Right lobe of liver (tissue), 6 donors: ENCODE data around the gene PCSK2. TPM values are rescaled to one million over a fixed set of nuclear protein-coding genes. Genes with fewer than 3 reads are reported as not detected.

ENCODE experiments used
- ATAC-seq, 4 donors: fragments of 200-7000 bp; cut with Tn5 transposase; one replicate each; pipeline ENCODE4 v1.9.1; 2020; ENCODE audit warnings: mild to moderate bottlenecking in 4 of 4, moderate library complexity in 4 of 4
- DNase-seq, 3 donors: peaks; one replicate each; pipeline ENCODE4 v3.0.0-alpha.2; 2020
- H3K27ac ChIP-seq, 3 donors: fragments of 200-600 bp; one replicate each; pipeline ENCODE4 v1.8.0; 2022
- H3K27me3 ChIP-seq, 2 donors: fragments of 200-600 bp; one replicate each; pipeline ENCODE4 v1.8.0; 2022
- H3K36me3 ChIP-seq, 4 donors: fragments of 200-600 bp; sonication (generic) in 1 of 4; one replicate each; pipeline versions ENCODE4 v1.5.1 to v1.8.0; 2017 to 2022; ENCODE audit warnings: control low read depth in 1 of 4
- H3K4me1 ChIP-seq, 4 donors: fragments of 200-600 bp; sonication (generic) in 1 of 4; one replicate each; pipeline versions ENCODE4 v1.5.1 to v1.8.0; 2017 to 2022; ENCODE audit warnings: control low read depth in 1 of 4
- H3K4me3 ChIP-seq, 3 donors: fragments of 200-600 bp; one replicate each; pipeline ENCODE4 v1.8.0; 2022
- H3K9me3 ChIP-seq, 4 donors: fragments of 200-600 bp; sonication (generic) in 1 of 4; one replicate each; pipeline versions ENCODE4 v1.5.1 to v1.8.0; 2017 to 2022; ENCODE audit warnings: control low read depth in 1 of 4
- POLR2A ChIP-seq: fragments of 450-650 bp; IDR thresholded peaks from one replicate; pipeline ENCODE4 v1.6.1; 2017; ENCODE audit warnings: antibody characterized with exemption, mild to moderate bottlenecking
- WGBS: methylation state at CpG from one replicate; pipeline ENCODE4 v1.1.6; 2018; ENCODE audit warnings: low coverage, low lambda C conversion rate; ENCODE audit not compliant: insufficient coverage; ENCODE audit errors: missing lambda C conversion rate; 5-methylcytosine and 5-hydroxymethylcytosine counted together
- intact Hi-C, 2 donors: fragments of 100-400 bp; cut with DNase I; formaldehyde crosslinking; loops; one replicate each; pipeline versions ENCODE4 v1.11.2 to v1.14.1; 2022
- total RNA-seq, 6 experiments: library from RNA; depleted of rRNA in 2 of 6; stranded (reverse); fragments of >200 nt in 2 of 6; fragmentation: NEBNext Ultra II Directional in 3 of 6; extraction: Animal tissue kit (Norgen Biotek cat#: 25700) in 3 of 6; gene quantifications; one replicate each; pipeline versions ENCODE4 v1.1.0 to v1.2.4, GENCODE V29; 2016 to 2023
- TF ChIP-seq, protein P1 (sequence below), 4 donors: fragments of 200-600 bp in 3 of 4; fragments of 450-650 bp in 1 of 4; IDR thresholded peaks; one replicate each; pipeline versions ENCODE4 v1.5.1 to v1.8.0; 2016 to 2022; ENCODE audit warnings: antibody characterized with exemption in 4 of 4, mild to moderate bottlenecking in 2 of 4
- donor health status: DM: no; HTN: yes; CAD: no.
- donor health status: DM: no; HTN: no; CAD: no.
- donor health status: DM: no; HTN: no; CAD: no.
- donor health status: DM: no; HTN: yes; CAD: no.
- donor health status: DM: no; HTN: yes; CAD: no.

PCSK2 gene
- total RNA-seq, 6 experiments from 2014 or later: 0.04 to 0.13 TPM; not detected in 4

DNA sequence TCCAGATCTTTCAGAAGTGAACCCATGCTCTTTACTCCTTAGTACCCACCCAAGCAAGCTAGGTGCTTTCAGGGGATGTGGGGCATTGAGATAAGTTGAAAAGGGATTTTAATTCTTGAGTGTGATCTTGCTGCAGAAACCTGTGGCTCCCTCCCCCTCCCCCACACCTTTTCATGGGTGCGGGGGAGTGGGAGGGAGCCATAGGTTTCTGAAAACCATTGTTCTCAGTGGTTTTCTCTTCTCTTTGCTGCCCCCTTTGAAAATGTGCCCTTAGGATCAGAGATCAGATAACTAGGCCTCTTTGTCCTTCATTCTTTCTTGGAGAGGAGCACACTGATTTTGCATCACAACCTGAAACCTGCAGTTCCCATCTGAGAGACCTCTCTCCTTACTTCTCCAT, 2.4 kb downstream of the PCSK2 start:
- Histone ChIP-seq H3K36me3 (no peaks in the 10 kb centered on the region), H3K4me1 (no peaks in the 10 kb centered on the region), H3K9me3 (no peaks in the 10 kb centered on the region), H3K4me3 (no peak overlapping the region), H3K27me3 (peaks cover 0 to 5% of the 10 kb centered on the region in 2 donors), H3K27ac (no peak overlapping the region)
- no peak for TF ChIP-seq POLR2A
- TF ChIP-seq, protein P1, sequence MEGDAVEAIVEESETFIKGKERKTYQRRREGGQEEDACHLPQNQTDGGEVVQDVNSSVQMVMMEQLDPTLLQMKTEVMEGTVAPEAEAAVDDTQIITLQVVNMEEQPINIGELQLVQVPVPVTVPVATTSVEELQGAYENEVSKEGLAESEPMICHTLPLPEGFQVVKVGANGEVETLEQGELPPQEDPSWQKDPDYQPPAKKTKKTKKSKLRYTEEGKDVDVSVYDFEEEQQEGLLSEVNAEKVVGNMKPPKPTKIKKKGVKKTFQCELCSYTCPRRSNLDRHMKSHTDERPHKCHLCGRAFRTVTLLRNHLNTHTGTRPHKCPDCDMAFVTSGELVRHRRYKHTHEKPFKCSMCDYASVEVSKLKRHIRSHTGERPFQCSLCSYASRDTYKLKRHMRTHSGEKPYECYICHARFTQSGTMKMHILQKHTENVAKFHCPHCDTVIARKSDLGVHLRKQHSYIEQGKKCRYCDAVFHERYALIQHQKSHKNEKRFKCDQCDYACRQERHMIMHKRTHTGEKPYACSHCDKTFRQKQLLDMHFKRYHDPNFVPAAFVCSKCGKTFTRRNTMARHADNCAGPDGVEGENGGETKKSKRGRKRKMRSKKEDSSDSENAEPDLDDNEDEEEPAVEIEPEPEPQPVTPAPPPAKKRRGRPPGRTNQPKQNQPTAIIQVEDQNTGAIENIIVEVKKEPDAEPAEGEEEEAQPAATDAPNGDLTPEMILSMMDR (IDR thresholded peaks at IDR 0.05): no peak
- DNase-seq (no peak), ATAC-seq (no peak)
- 0% methylated on average over 1 of the region's 1 CpG for WGBS
- intact Hi-C loops: no loop called here

DNA sequence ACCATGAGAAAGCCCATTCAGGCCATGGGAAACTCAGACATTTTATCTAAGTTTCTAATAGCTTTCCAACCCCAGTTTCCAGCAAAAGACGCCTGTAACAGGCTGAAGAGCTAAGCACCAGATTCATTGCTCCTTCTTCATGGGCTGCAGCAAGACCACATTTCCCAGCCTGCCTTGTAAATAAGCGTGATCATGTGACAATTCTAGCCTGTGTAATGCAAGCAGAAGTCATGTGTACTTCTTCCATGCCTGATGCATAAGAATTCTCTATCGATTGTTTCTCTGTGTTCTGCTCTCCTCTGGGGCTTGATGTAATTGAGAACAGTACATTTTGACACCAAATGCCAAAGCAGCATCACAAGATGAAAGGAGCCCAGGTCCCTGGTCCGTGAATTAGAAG, 6.8 kb downstream of the PCSK2 start:
- intact Hi-C loops: no loop called here
- 46% methylated on average over 4 of the region's 4 CpGs for WGBS
- no peak for ATAC-seq

DNA sequence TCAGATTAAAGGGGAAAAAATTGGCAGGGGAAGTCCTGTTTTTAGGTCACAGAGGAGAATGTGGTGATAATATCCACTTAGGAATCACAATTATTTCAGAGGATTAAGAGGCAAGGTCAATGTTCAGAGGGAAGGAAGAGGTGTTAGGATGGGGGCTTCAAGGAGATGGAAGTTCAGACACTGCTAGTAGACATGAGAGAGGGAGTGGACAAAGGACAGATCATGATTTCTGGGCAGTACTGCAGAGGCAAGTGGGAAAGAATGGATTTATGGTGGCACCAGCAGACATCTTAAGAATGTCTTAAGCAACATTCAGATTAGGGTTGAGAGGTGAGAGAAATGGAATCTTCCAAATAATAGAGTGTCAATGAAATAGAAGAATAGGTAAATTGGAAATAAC, 9.9 kb downstream of the PCSK2 start:
- Histone ChIP-seq H3K36me3 (no peaks in the 10 kb centered on the region), H3K9me3 (no peaks in the 10 kb centered on the region), H3K27ac (no peak overlapping the region), H3K4me1 (no peaks in the 10 kb centered on the region), H3K27me3 (no peaks in the 10 kb centered on the region), H3K4me3 (no peak overlapping the region)
- ATAC-seq (no peak), DNase-seq (no peak)
- TF ChIP-seq, protein P1 (IDR thresholded peaks at IDR 0.05): no peak
- no peak for TF ChIP-seq POLR2A
- intact Hi-C loops: no loop called here

More for the DNA sequence above, 6.8 kb downstream of the PCSK2 start:
- no peak for DNase-seq
- H3K36me3 ChIP-seq: no peaks in the 10 kb centered on the region
- H3K4me1 ChIP-seq: no peaks in the 10 kb centered on the region
- no peaks in the 10 kb centered on the region for H3K9me3 ChIP-seq
- no peak for TF ChIP-seq POLR2A
- TF ChIP-seq, protein P1 (IDR thresholded peaks at IDR 0.05): no peak
- no peaks in the 10 kb centered on the region for H3K27me3 ChIP-seq
- no peak overlapping the region for H3K27ac ChIP-seq
- H3K4me3 ChIP-seq: no peak overlapping the region

DNA sequence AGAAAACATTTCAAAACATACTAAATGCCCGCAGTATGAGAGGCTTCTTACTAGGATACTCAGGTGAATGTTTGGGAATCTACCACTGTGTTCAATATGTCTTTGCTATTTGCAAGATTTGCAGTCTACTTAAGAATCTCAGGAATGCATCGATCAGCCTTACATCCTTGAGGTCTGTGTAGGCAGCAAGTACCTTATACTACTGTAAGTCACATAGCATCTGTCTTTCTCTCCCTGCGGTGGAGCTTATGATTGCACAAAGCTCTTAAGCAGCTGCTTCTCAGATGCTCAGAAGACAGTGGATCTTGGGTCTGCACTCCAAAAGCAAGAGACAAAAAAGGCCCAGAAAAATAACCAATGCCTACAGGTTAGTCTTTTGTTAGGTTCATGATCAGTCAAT, 21.4 kb downstream of the PCSK2 start:
- H3K27me3 ChIP-seq: no peaks in the 10 kb centered on the region
- H3K36me3 ChIP-seq: no peaks in the 10 kb centered on the region
- H3K4me1 ChIP-seq: no peaks in the 10 kb centered on the region
- no peak for ATAC-seq
- intact Hi-C loops: no loop called here
- DNase-seq: no peak
- no peak overlapping the region for H3K27ac ChIP-seq
- 52% methylated on average over 3 of the region's 3 CpGs for WGBS
- TF ChIP-seq, protein P1 (IDR thresholded peaks at IDR 0.05): no peak
- TF ChIP-seq POLR2A: no peak
- no peak overlapping the region for H3K4me3 ChIP-seq
- no peaks in the 10 kb centered on the region for H3K9me3 ChIP-seq

DNA sequence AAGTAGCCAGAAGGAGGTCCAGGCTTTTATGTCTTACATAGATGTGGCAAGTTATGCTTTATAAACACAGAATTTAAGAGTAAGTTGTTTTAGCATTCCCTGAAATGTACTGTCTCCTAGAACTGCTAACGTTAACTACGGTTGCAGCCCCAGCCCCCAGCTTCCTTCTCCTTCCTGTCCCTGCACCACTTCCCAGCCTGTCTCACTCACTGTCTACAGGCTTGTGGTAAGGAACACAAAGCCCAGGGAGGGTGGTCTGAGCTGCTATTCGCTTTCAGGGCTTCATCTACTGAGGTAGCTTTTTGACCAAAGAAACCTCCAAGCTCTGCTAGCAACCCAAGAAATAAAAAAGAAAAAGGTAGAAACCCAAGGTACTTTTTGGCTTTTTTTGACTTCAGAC, 35.9 kb downstream of the PCSK2 start:
- ATAC-seq (no peak), DNase-seq (no peak)
- 8% methylated on average over 3 of the region's 3 CpGs for WGBS
- TF ChIP-seq, protein P1 (IDR thresholded peaks at IDR 0.05): no peak
- TF ChIP-seq POLR2A: no peak
- Histone ChIP-seq H3K27me3 (no peaks in the 10 kb centered on the region), H3K4me1 (no peaks in the 10 kb centered on the region), H3K4me3 (no peak overlapping the region), H3K9me3 (no peaks in the 10 kb centered on the region), H3K27ac (no peak overlapping the region), H3K36me3 (no peaks in the 10 kb centered on the region)
- intact Hi-C loops: no loop called here
